ENCODE results near the gene SPG7.
"Not testable (repeated sequence)": the region's sequence is repeated elsewhere in the genome, so short reads cannot be mapped to it uniquely, and the experiment has no call there.

Gene SPG7

GRCh38 chr16:89581045-89581695 is 73.0 kb downstream of the SPG7 start:
- DNase-seq (ENCODE audit: low read depth in 2 of 2): no peak

- no peak for DNase-seq (ENCODE audit: low read depth in 2 of 2)
Measured at GRCh38 chr16:89581861-89582563, 73.8 kb downstream of the SPG7 start.

GRCh38 chr16:89582614-89583196 is 74.5 kb downstream of the SPG7 start:
- no peak for DNase-seq (ENCODE audit: low read depth in 2 of 2)

- DNase-seq (ENCODE audit: low read depth in 2 of 2): no peak
Measured at GRCh38 chr16:89583197-89583894, 75.1 kb downstream of the SPG7 start.

GRCh38 chr16:89583895-89584644 is 75.9 kb downstream of the SPG7 start:
- DNase-seq (ENCODE audit: low read depth in 2 of 2): no peak

GRCh38 chr16:89584768-89585549 is 76.8 kb downstream of the SPG7 start:
- no peak for DNase-seq (ENCODE audit: low read depth in 2 of 2)

- DNase-seq (ENCODE audit: low read depth in 2 of 2): no peak
Measured at GRCh38 chr16:89586218-89586617, 78.0 kb downstream of the SPG7 start.

GRCh38 chr16:89586853-89587252 is 78.7 kb downstream of the SPG7 start:
- DNase-seq (ENCODE audit: low read depth in 2 of 2): no peak

GRCh38 chr16:89587676-89588075 is 79.5 kb downstream of the SPG7 start:
- not testable (repeated sequence) for DNase-seq (ENCODE audit: low read depth in 2 of 2)

- DNase-seq (ENCODE audit: low read depth in 2 of 2): no peak
Measured at GRCh38 chr16:89588413-89589109, 80.4 kb downstream of the SPG7 start.

- no peak for DNase-seq (ENCODE audit: low read depth in 2 of 2)
Measured at GRCh38 chr16:89589241-89589926, 81.2 kb downstream of the SPG7 start.

GRCh38 chr16:89593841-89594240 is 85.6 kb downstream of the SPG7 start:
- no peak for DNase-seq (ENCODE audit: low read depth in 2 of 2)

- no peak for DNase-seq (ENCODE audit: low read depth in 2 of 2)
Measured at GRCh38 chr16:89595330-89596060, 87.3 kb downstream of the SPG7 start.

- DNase-seq (ENCODE audit: low read depth in 2 of 2): no peak
Measured at GRCh38 chr16:89596061-89596689, 88.0 kb downstream of the SPG7 start.

GRCh38 chr16:89596957-89597649 is 88.9 kb downstream of the SPG7 start:
- DNase-seq (ENCODE audit: low read depth in 2 of 2): no peak

- no peak for DNase-seq (ENCODE audit: low read depth in 2 of 2)
Measured at GRCh38 chr16:89598199-89598598, 90.0 kb downstream of the SPG7 start.

GRCh38 chr16:89599451-89599858 is 91.3 kb downstream of the SPG7 start:
- DNase-seq (ENCODE audit: low read depth in 2 of 2): peak in 1 of 2 donors; percentile 39

- DNase-seq (ENCODE audit: low read depth in 2 of 2): no peak
Measured at GRCh38 chr16:89599902-89600301, 91.7 kb downstream of the SPG7 start.
